ENCODE results near the gene GOLGA8N. TPM values are rescaled to one million over a fixed set of nuclear protein-coding genes. Genes with fewer than 3 reads are reported as not detected.

Gene GOLGA8N
- total and polyA plus RNA-seq, 2 of the 8 experiments (the other 6 are each of a cell fraction or from before 2014, with no cell fraction given), result 0.54 to 0.99 TPM

DNA sequence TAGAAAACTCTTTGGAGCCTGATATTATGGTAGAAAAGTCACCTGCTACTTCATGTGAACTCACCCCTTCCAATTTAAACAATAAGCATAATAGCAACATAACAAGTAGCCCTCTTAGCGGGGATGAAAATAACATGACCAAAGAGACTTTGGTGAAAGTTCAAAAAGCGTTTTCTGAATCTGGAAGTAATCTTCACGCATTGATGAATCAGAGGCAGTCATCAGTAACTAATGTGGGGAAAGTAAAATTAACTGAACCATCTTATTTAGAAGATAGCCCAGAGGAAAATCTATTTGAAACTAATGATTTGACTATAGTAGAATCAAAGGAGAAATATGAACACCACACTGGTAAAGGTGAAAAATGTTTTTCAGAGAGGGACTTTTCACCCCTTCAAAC is 43.2 kb downstream of the GOLGA8N start (continued):
- TF ChIP-seq, protein P1, sequence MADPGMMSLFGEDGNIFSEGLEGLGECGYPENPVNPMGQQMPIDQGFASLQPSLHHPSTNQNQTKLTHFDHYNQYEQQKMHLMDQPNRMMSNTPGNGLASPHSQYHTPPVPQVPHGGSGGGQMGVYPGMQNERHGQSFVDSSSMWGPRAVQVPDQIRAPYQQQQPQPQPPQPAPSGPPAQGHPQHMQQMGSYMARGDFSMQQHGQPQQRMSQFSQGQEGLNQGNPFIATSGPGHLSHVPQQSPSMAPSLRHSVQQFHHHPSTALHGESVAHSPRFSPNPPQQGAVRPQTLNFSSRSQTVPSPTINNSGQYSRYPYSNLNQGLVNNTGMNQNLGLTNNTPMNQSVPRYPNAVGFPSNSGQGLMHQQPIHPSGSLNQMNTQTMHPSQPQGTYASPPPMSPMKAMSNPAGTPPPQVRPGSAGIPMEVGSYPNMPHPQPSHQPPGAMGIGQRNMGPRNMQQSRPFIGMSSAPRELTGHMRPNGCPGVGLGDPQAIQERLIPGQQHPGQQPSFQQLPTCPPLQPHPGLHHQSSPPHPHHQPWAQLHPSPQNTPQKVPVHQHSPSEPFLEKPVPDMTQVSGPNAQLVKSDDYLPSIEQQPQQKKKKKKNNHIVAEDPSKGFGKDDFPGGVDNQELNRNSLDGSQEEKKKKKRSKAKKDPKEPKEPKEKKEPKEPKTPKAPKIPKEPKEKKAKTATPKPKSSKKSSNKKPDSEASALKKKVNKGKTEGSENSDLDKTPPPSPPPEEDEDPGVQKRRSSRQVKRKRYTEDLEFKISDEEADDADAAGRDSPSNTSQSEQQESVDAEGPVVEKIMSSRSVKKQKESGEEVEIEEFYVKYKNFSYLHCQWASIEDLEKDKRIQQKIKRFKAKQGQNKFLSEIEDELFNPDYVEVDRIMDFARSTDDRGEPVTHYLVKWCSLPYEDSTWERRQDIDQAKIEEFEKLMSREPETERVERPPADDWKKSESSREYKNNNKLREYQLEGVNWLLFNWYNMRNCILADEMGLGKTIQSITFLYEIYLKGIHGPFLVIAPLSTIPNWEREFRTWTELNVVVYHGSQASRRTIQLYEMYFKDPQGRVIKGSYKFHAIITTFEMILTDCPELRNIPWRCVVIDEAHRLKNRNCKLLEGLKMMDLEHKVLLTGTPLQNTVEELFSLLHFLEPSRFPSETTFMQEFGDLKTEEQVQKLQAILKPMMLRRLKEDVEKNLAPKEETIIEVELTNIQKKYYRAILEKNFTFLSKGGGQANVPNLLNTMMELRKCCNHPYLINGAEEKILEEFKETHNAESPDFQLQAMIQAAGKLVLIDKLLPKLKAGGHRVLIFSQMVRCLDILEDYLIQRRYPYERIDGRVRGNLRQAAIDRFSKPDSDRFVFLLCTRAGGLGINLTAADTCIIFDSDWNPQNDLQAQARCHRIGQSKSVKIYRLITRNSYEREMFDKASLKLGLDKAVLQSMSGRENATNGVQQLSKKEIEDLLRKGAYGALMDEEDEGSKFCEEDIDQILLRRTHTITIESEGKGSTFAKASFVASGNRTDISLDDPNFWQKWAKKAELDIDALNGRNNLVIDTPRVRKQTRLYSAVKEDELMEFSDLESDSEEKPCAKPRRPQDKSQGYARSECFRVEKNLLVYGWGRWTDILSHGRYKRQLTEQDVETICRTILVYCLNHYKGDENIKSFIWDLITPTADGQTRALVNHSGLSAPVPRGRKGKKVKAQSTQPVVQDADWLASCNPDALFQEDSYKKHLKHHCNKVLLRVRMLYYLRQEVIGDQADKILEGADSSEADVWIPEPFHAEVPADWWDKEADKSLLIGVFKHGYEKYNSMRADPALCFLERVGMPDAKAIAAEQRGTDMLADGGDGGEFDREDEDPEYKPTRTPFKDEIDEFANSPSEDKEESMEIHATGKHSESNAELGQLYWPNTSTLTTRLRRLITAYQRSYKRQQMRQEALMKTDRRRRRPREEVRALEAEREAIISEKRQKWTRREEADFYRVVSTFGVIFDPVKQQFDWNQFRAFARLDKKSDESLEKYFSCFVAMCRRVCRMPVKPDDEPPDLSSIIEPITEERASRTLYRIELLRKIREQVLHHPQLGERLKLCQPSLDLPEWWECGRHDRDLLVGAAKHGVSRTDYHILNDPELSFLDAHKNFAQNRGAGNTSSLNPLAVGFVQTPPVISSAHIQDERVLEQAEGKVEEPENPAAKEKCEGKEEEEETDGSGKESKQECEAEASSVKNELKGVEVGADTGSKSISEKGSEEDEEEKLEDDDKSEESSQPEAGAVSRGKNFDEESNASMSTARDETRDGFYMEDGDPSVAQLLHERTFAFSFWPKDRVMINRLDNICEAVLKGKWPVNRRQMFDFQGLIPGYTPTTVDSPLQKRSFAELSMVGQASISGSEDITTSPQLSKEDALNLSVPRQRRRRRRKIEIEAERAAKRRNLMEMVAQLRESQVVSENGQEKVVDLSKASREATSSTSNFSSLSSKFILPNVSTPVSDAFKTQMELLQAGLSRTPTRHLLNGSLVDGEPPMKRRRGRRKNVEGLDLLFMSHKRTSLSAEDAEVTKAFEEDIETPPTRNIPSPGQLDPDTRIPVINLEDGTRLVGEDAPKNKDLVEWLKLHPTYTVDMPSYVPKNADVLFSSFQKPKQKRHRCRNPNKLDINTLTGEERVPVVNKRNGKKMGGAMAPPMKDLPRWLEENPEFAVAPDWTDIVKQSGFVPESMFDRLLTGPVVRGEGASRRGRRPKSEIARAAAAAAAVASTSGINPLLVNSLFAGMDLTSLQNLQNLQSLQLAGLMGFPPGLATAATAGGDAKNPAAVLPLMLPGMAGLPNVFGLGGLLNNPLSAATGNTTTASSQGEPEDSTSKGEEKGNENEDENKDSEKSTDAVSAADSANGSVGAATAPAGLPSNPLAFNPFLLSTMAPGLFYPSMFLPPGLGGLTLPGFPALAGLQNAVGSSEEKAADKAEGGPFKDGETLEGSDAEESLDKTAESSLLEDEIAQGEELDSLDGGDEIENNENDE (IDR thresholded peaks at IDR 0.05; ENCODE audit: insufficient replicate concordance, low read length), result no peak
- no peak for TF ChIP-seq TAF7 (optimal IDR thresholded peaks at IDR 0.05; ENCODE audit: borderline replicate concordance, low read depth, low read length)
- no peak for TF ChIP-seq CEBPB (IDR thresholded peaks at IDR 0.05; ENCODE audit: low read depth, low read length)
- TF ChIP-seq CHD2 (IDR thresholded peaks at IDR 0.05; ENCODE audit: low read length), result no peak
- TF ChIP-seq, protein P2, sequence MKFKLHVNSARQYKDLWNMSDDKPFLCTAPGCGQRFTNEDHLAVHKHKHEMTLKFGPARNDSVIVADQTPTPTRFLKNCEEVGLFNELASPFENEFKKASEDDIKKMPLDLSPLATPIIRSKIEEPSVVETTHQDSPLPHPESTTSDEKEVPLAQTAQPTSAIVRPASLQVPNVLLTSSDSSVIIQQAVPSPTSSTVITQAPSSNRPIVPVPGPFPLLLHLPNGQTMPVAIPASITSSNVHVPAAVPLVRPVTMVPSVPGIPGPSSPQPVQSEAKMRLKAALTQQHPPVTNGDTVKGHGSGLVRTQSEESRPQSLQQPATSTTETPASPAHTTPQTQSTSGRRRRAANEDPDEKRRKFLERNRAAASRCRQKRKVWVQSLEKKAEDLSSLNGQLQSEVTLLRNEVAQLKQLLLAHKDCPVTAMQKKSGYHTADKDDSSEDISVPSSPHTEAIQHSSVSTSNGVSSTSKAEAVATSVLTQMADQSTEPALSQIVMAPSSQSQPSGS (IDR thresholded peaks at IDR 0.05; ENCODE audit: low read length), result no peak
- no peak for TF ChIP-seq BRCA1 (IDR thresholded peaks at IDR 0.05; ENCODE audit: low read depth, low read length)
- TF ChIP-seq TEAD4 (IDR thresholded peaks at IDR 0.05; ENCODE audit: low read depth, low read length), result no peak
- no peak for TF ChIP-seq CBX8 (IDR thresholded peaks at IDR 0.05; ENCODE audit: borderline replicate concordance, low read depth, low read length)

Measured in H1 (cell line).